Duodenal mucosa (tissue), 2 donors: ENCODE results near the gene ZBTB5.
"Not testable (repeated sequence)": the region's sequence is repeated elsewhere in the genome, so short reads cannot be mapped to it uniquely, and the experiment has no call there.

ENCODE experiments used
- H3K27ac ChIP-seq: one replicate; pipeline ENCODE4 v1.7.0; 2013; ENCODE audit warnings: low read depth, low read length
- H3K27me3 ChIP-seq, 2 donors: one replicate each; pipeline ENCODE4 v1.7.0; 2013; ENCODE audit warnings: low read length in 2 of 2, control low read depth in 1 of 2; ENCODE audit not compliant: insufficient read depth in 2 of 2, control insufficient read depth in 1 of 2
- H3K36me3 ChIP-seq, 2 donors: one replicate each; pipeline ENCODE4 v1.7.0; 2013; ENCODE audit warnings: low read length in 2 of 2, control low read depth in 1 of 2; ENCODE audit not compliant: insufficient read depth in 2 of 2, control insufficient read depth in 1 of 2
- H3K4me1 ChIP-seq, 2 donors: one replicate each; pipeline ENCODE4 v1.7.0; 2013; ENCODE audit warnings: low read length in 2 of 2, control low read depth in 1 of 2; ENCODE audit not compliant: insufficient read depth in 2 of 2, control insufficient read depth in 1 of 2
- H3K4me3 ChIP-seq, 2 donors: one replicate each; pipeline ENCODE4 v1.7.0; 2013; ENCODE audit warnings: low read length in 2 of 2, low read depth in 1 of 2
- H3K9ac ChIP-seq, 2 donors: one replicate each; pipeline ENCODE4 v1.7.0; 2013; ENCODE audit warnings: low read length in 2 of 2, low read depth in 1 of 2
- H3K9me3 ChIP-seq, 2 donors: one replicate each; pipeline ENCODE4 v1.7.0; 2013; ENCODE audit warnings: low read length in 2 of 2, control low read depth in 1 of 2; ENCODE audit not compliant: control insufficient read depth in 1 of 2

The ZBTB5 gene

GRCh38 chr9:37471942-37472684 lies 6.9 kb upstream of the ZBTB5 start:
- H3K27me3 ChIP-seq: no peaks in the 10 kb centered on the region
- H3K4me3 ChIP-seq: peak overlapping the region; percentile 67 to 71
- no peaks in the 10 kb centered on the region for H3K9me3 ChIP-seq
- peak overlapping the region; percentile 46 for H3K27ac ChIP-seq
- peaks cover under 1 to 6% of the 10 kb centered on the region in 2 donors for H3K4me1 ChIP-seq
- H3K9ac ChIP-seq: peak overlapping the region; percentile 57 to 65
- H3K36me3 ChIP-seq: no peaks in the 10 kb centered on the region

GRCh38 chr9:37468620-37469019 lies 3.4 kb upstream of the ZBTB5 start:
- H3K27me3 ChIP-seq: no peaks in the 10 kb centered on the region

GRCh38 chr9:37467530-37467929 lies 2.3 kb upstream of the ZBTB5 start:
- H3K9me3 ChIP-seq, H3K9ac ChIP-seq, H3K27ac ChIP-seq, H3K36me3 ChIP-seq, H3K27me3 ChIP-seq, H3K4me3 ChIP-seq: not testable (repeated sequence)
- peaks cover 22 to 26% of the 10 kb centered on the region in 2 donors for H3K4me1 ChIP-seq

More at GRCh38 chr9:37468620-37469019, 3.4 kb upstream of the ZBTB5 start:
- Histone ChIP-seq H3K9me3 (no peaks in the 10 kb centered on the region), H3K4me1 (peaks cover 17 to 20% of the 10 kb centered on the region in 2 donors), H3K9ac (no peak overlapping the region), H3K27ac (no peak overlapping the region), H3K36me3 (no peaks in the 10 kb centered on the region), H3K4me3 (no peak overlapping the region)

- Histone ChIP-seq H3K36me3 (no peaks in the 10 kb centered on the region), H3K27me3 (no peaks in the 10 kb centered on the region), H3K4me3 (peak overlapping the region; percentile 71 to 91), H3K27ac (peak overlapping the region; percentile 87), H3K9me3 (no peaks in the 10 kb centered on the region), H3K9ac (peak overlapping the region; percentile 91 to 98), H3K4me1 (peaks cover 23 to 27% of the 10 kb centered on the region in 2 donors)
Measured at GRCh38 chr9:37466037-37466709, 923 bp upstream of the ZBTB5 start.

- Histone ChIP-seq H3K9ac (peak overlapping the region; percentile 95 to 98), H3K36me3 (no peaks in the 10 kb centered on the region), H3K4me1 (peaks cover 23 to 27% of the 10 kb centered on the region in 2 donors), H3K9me3 (no peaks in the 10 kb centered on the region), H3K4me3 (peak overlapping the region; percentile 91 to 95), H3K27me3 (no peaks in the 10 kb centered on the region), H3K27ac (peak overlapping the region; percentile 99)
Measured at GRCh38 chr9:37464426-37465248, 613 bp downstream of the ZBTB5 start.

GRCh38 chr9:37464006-37464405 lies 1.2 kb downstream of the ZBTB5 start:
- peak overlapping the region; percentile 91 to 95 for H3K4me3 ChIP-seq
- peaks cover 23 to 27% of the 10 kb centered on the region in 2 donors for H3K4me1 ChIP-seq
- H3K9me3 ChIP-seq: no peaks in the 10 kb centered on the region
- no peaks in the 10 kb centered on the region for H3K27me3 ChIP-seq
- H3K27ac ChIP-seq: no peak overlapping the region
- no peaks in the 10 kb centered on the region for H3K36me3 ChIP-seq
- peak overlapping the region; percentile 95 to 98 for H3K9ac ChIP-seq

GRCh38 chr9:37456817-37457216 lies 8.4 kb downstream of the ZBTB5 start:
- peaks cover 8 to 12% of the 10 kb centered on the region in 2 donors for H3K4me1 ChIP-seq
- no peak overlapping the region for H3K9ac ChIP-seq
- H3K27ac ChIP-seq: no peak overlapping the region
- H3K9me3 ChIP-seq: no peaks in the 10 kb centered on the region
- H3K36me3 ChIP-seq: no peaks in the 10 kb centered on the region
- no peaks in the 10 kb centered on the region for H3K27me3 ChIP-seq
- H3K4me3 ChIP-seq: no peak overlapping the region

- Histone ChIP-seq H3K27me3 (no peaks in the 10 kb centered on the region), H3K36me3 (no peaks in the 10 kb centered on the region), H3K9ac (no peak overlapping the region), H3K27ac (no peak overlapping the region), H3K4me3 (no peak overlapping the region), H3K4me1 (peaks cover 8 to 12% of the 10 kb centered on the region in 2 donors), H3K9me3 (no peaks in the 10 kb centered on the region)
Measured at GRCh38 chr9:37455884-37456647, 9.2 kb downstream of the ZBTB5 start.

- H3K36me3 ChIP-seq: peaks cover 0 to 4% of the 10 kb centered on the region in 2 donors
- H3K9ac ChIP-seq: no peak overlapping the region
- no peak overlapping the region for H3K27ac ChIP-seq
- H3K27me3 ChIP-seq: no peaks in the 10 kb centered on the region
- H3K9me3 ChIP-seq: no peaks in the 10 kb centered on the region
- no peak overlapping the region for H3K4me3 ChIP-seq
- H3K4me1 ChIP-seq: peaks cover 8 to 12% of the 10 kb centered on the region in 2 donors
Measured at GRCh38 chr9:37454238-37454637, 11.0 kb downstream of the ZBTB5 start.
